Measurements from ENCODE around the gene VSIG2.

The VSIG2 gene

GRCh38 chr11:124747406-124748099, 4.5 kb downstream of the VSIG2 start:
- no peak for DNase-seq

GRCh38 chr11:124746621-124747243, 5.3 kb downstream of the VSIG2 start:
- DNase-seq = peak; percentile 76 to 77

GRCh38 chr11:124745835-124746620, 6.0 kb downstream of the VSIG2 start:
- DNase-seq = peak in 1 of 2 experiments; percentile 34

- DNase-seq = no peak
Measured at GRCh38 chr11:124745270-124745834, 6.7 kb downstream of the VSIG2 start.

- no peak for DNase-seq
Measured at GRCh38 chr11:124743050-124743449, 9.0 kb downstream of the VSIG2 start.

GRCh38 chr11:124742555-124742954, 9.5 kb downstream of the VSIG2 start:
- DNase-seq = no peak

GRCh38 chr11:124740277-124740882, 11.7 kb downstream of the VSIG2 start:
- DNase-seq = peak in 1 of 2 experiments; percentile 24

GRCh38 chr11:124739479-124740276, 12.4 kb downstream of the VSIG2 start, which contains the start of gene NRGN:
TSS of gene NRGN (plus strand) at chr11:124739942. CDS start at chr11:124740085, 143 bp downstream.
- DNase-seq = peak; percentile 74 to 92

- no peak for DNase-seq
Measured at GRCh38 chr11:124738713-124739478, 13.2 kb downstream of the VSIG2 start.

GRCh38 chr11:124737638-124738305, 14.3 kb downstream of the VSIG2 start:
- no peak for DNase-seq

GRCh38 chr11:124736736-124737135, 15.3 kb downstream of the VSIG2 start:
- DNase-seq = no peak

GRCh38 chr11:124732230-124732629, 19.8 kb downstream of the VSIG2 start:
- no peak for DNase-seq

GRCh38 chr11:124729571-124729970, 22.5 kb downstream of the VSIG2 start:
- DNase-seq = no peak

GRCh38 chr11:124728134-124728533, 23.9 kb downstream of the VSIG2 start:
- DNase-seq = no peak

- no peak for DNase-seq
Measured at GRCh38 chr11:124727474-124727873, 24.6 kb downstream of the VSIG2 start.

- DNase-seq = no peak
Measured at GRCh38 chr11:124725719-124726105, 26.3 kb downstream of the VSIG2 start.

- no peak for DNase-seq
Measured at GRCh38 chr11:124724979-124725718, 26.9 kb downstream of the VSIG2 start.

GRCh38 chr11:124722176-124722575, 29.9 kb downstream of the VSIG2 start:
- DNase-seq = no peak

GRCh38 chr11:124719534-124719933, 32.5 kb downstream of the VSIG2 start:
- no peak for DNase-seq

GRCh38 chr11:124718801-124719200, 33.3 kb downstream of the VSIG2 start:
- DNase-seq = no peak

All from SHP77 (cell line).